GM18909 (cell line): ENCODE data around the gene OR10AD1.
"Not testable (repeated sequence)": the region's sequence is repeated elsewhere in the genome, so short reads cannot be mapped to it uniquely, and the experiment has no call there.

Experiments
- ATAC-seq: cut with Tn5 transposase; IDR thresholded peaks from one replicate; pipeline ENCODE4 v1.9.1; 2021; ENCODE audit warnings: mild to moderate bottlenecking; ENCODE audit not compliant: unreplicated experiment, poor library complexity

OR10AD1 gene, protein sequence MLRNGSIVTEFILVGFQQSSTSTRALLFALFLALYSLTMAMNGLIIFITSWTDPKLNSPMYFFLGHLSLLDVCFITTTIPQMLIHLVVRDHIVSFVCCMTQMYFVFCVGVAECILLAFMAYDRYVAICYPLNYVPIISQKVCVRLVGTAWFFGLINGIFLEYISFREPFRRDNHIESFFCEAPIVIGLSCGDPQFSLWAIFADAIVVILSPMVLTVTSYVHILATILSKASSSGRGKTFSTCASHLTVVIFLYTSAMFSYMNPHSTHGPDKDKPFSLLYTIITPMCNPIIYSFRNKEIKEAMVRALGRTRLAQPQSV

DNA sequence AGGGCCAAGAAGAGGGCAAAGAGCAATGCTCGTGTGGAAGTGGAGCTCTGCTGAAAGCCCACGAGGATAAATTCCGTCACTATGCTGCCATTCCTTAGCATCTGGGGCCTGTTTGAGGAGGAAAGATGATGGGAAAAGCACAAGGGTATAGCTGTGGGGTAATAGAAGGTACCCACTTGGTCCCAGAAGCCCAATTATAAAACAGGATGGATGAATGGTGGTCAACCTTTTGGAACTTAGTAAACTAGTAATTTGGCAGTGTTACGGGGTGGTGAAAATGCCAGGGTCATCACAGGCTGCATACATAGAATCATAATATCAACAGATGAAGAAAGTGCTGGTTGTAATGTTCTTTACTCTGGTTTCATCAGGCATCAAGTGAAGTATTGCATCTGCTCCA is at the start of gene OR10AD1:
Gene OR10AD1 (minus strand): TSS at position 101 of the 400 bp plus-strand sequence. CDS start 0 bp downstream, at position 101.
- no peak for ATAC-seq

DNA sequence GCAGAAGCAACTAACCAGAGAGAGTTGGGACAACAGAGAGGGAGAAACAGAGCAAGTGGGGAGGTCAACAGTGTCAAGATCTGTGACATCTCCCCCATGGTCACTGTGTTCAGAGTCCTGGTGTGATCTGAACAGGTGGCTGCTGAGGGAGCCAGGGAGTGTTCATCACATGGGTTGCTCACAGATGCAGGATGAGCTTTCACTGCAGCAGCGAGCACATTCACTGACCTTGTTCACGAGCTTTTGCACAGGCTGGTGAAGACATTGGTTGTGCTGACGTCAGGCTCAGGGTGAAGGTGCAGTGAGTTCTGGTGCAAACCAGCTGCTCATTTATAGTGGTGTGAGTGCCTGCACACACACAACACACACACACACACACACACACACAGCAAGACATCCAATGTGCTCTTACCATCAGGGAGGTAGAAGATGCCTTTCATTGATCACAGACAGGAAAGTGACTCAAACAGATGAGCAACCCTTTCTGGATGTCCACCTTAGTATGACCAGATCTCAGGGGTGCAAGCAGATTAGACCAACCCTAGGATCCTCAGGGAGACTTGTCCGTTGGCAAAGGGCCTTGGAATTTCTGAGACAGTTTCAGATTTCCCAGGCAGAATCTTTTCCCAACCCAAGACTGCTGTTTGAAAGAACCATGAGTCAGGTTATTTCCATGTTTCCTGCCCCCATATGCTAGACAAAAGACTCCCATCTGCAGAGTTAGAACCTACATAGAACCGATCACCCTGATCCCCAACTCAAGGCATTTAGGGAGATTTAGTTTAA is 44.3 kb upstream of the OR10AD1 start:
- no peak for ATAC-seq

DNA sequence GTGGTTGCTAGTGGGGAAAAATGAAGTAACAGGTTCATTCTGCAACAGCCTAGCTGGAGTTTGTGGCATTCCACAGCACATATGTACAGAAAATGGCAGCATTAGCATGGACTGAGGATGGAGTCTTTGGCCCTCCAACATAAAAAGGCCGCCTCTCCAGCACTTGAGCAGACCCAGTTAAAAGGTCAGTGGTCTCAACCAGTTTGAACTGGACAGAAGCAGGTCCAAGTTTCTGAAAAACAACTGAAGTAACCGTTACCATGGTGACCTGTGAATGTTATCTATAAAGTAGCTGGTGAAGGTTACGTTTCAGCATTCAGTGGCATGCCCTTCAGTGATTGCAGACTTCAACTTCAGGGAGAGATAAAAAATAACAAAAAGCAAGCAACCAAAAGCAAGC is 34.1 kb upstream of the OR10AD1 start:
- ATAC-seq, result no peak

DNA sequence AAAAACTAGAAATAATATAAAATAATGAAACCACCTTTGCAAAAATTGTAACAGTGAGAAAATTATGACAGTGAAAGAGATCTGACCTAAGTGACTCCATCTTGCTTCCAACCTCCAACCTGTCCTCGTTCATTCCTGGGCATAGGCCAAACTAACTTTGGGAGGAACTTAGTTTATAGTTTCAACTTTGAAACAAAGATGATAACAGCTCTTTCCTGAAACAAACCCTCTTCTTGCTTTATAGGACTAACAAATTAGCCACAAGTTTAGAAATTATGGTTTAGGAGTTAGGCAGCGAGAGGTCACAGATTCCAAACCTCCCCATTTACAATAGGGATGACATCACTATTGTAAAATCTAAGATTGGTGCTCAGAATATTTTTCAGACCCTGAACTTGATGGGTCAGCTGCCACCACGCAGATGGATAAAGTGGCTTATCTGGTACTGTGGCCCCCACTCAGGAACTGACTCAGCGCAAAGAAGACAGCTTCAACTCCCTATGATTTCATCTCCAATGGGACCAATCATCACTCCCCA is 32.8 kb upstream of the OR10AD1 start:
- ATAC-seq, result no peak

DNA sequence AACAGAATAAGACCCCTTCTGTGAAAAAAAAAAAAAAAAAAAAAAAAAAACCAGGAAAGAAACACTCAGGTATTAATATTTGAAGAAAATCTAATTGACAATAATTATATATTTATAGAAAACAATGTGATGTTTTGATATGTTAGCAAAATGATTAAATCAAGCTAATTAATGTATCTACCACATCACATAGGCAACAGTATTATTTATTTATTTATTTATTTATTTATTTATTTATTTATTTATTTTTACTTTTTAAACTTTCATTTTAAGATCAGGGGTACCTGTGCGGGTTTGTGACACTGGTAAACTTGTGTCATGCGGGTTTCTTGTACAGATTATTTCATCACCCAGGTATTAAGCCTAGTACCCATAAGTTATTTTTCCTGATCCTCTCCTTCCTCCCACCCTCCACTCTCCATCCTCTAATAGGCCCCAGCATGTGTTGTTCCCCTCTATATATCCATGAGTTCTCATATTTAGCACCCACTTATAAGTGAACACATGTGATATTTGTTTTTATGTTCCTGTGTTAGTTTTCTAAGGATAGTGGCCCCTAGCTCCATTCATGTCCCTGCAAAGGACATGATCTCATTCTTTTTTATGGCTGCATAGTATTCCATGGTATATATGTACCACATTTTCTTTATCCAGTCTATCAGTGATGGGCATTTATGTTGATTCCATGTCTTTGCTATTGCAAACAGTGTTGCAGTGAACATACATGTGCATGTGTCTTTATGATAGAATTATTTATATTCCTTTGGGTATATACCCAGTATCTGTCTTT is 28.3 kb upstream of the OR10AD1 start:
- ATAC-seq, result not testable (repeated sequence)

DNA sequence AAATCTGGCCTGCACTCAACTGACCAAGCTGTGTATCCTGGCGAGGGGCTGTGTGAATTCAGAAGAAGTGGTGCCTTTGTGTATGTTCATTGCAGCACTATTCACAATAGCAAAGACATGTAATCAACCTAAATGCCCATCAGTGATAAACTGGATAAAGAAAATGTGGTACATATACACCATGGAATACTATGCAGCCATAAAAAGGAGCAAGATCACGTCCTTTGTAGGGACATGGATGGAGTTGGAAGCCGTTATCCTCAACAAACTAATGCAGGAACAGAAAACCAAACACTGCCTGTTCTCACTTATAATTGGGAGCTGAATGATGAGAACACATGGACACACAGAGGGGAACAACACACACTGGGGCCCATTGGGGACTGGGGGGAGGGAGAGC is 21.4 kb upstream of the OR10AD1 start:
- ATAC-seq, result not testable (repeated sequence)

DNA sequence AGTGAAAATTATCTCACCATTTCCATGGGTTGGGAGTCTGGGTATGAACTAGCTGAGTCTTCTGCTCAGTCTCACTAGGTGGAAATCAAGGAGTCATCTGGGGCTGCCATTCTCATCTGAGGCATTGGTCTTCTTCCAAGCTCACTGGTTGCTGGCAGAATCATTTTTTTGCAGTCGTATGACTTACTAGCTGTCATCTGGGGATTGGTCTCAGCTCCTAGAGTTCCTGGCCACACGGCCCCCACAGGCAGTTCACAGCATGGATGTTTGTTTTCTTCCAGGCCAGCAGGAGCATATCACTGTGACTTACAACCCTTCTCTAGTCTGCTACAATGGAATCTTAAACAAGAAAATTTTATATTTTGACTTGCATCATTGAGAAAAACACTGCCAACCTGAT is 18.6 kb upstream of the OR10AD1 start:
- no peak for ATAC-seq

DNA sequence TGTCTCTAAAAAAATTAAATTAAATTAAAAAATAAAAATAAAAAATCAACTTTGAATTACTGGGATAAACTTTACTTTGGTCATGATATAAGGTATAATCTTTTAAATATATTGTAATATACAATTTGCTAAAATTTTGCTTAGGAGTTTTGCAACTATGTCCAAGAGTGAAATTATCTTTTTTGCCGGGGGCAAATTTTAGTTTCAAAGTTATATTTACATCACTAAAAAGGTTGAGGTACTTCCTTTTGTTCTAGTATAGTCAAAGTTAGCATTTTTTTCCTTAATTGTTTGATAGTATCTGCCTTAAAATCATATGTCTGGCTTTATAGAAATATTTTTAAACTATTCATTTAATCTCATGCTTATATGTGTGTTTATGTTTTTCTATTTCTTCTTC is 17.6 kb upstream of the OR10AD1 start:
- ATAC-seq, result no peak

DNA sequence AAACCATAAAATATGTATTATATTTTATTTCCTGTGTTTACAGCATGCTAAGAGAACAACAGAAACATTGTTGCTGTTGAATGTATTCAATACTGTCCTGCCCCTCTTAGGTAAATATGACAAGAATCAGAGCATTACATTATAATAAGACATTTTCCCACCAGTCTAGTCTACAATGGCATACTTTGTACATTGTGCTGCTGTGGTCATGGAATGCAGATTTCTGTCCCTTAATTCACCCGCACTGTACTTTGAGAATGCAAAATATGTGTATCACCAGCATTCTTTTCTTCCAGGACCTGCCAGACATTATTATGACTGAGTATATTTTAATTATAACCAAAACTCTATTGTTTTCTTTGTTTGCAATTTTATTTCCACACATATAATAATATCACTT is 16.5 kb upstream of the OR10AD1 start:
- no peak for ATAC-seq

DNA sequence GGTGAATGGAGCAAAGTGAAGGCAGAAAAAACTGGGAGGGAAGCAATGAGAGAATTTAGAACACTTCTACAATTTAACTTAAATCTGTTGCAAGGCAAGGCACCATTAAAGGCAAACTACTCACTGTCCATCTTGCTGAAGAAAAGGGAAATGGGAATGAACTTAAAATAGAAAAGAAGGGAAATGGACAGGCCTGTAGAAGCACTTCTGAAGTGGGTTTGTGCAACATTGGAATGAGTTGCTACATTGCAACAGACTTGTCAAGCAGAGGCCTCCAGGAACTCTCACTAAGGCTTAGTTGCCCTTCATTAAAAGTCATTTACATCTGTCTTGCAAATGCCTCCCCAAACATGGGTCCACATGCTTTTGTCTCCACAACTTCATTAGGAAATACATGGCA is 13.7 kb upstream of the OR10AD1 start:
- no peak for ATAC-seq

DNA sequence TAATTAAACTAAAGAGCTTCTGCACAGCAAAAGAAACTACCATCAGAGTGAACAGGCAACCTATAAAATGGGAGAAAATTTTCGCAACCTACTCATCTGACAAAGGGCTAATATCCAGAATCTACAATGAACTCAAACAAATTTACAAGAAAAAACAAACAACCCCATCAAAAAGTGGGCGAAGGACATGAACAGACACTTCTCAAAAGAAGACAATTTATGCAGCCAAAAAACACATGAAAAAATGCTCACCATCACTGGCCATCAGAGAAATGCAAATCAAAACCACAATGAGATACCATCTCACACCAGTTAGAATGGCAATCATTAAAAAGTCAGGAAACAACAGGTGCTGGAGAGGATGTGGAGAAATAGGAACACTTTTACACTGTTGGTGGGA is 6.4 kb upstream of the OR10AD1 start:
- not testable (repeated sequence) for ATAC-seq

DNA sequence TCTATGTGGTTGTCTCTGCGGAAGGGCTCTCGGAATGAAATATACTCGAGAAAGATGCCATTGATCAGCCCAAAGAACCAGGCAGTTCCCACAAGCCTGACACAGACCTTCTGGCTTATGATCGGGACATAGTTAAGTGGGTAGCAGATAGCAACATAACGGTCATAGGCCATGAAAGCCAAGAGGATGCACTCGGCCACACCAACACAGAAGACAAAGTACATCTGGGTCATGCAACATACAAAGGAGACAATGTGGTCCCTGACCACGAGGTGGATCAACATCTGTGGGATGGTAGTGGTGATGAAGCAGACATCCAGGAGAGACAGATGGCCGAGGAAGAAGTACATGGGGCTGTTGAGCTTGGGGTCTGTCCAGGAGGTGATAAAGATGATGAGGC is 326 bp downstream of the OR10AD1 start:
- ATAC-seq, result no peak

DNA sequence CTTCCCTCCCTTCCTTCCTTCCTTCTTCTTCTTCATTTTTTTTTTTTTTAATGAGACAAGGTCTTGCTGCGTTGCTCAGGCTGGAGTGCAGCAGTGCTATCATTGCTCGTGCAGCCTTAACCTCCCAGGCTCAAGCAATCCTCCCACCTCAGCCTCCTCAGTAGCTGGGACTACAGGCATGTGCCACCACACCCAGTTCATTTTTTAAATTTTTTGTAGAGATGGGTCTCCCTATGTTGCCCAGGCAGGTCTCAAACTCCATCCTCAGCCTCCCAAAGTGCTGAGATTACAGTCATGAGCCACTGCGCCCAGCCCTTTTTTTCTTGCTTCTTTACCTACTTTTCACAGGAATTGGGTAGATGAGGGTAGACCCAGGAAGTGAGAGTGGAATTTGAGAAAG is 1.6 kb downstream of the OR10AD1 start:
- ATAC-seq, result no peak

DNA sequence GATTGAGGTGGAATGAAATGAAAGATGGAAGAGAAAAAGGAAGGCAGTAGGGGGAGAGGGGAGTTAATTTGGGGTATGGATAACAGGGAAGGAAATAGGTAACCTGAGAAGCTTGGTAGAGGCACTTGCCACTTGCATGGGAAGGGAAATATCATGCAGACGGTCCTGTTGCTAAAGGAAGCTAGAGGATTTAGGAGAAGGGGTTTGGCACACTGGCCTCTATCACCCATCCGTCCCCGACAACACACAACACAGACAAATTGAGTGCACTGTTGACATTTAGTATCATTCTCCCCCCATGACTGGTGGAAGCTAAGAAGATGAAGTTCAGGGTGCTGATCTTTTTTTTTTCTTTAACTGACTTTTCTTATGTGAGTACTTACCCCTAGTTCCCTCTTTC is 2.0 kb downstream of the OR10AD1 start:
- no peak for ATAC-seq

DNA sequence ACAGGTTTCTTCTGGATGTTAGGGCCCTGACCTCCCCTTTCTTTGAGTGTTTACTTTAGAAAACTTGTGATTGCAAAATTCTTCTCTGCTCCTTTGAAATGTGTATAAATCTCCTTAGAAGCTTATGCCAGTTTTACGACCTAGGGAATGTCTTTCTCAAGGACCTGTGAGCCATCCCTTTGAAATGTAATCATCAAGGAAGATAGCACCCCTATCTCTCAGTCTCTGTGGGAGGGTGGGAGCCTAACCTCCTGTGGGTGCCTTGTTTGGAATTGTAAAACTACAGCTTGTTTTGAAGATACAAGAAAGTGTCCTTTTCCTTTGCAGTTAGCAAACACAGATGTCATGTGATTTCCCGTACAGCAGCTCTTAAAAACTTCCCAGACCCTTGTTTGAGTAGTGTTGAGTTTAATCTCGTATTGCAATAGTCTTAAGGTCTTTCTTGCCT is 3.3 kb downstream of the OR10AD1 start:
- no peak for ATAC-seq

DNA sequence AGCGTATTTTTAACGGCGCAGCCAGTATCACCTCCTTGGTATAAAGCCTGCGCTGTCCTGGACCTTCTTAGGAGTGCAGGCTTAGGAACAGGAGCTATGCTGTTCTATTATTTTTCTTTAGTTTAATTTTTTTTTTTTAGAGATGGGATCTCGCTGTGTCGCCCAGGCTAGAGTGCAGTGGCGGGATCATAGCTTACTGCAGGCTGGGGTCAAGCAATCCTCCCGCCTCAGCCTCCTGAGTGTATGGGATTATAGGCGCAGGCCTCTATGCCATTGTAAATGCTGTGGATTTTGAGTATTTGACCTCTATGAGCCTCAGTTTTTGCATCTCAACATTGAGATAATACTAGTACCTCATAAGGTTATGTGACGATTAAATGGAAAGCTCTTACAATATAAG is 4.1 kb downstream of the OR10AD1 start:
- ATAC-seq, result no peak

DNA sequence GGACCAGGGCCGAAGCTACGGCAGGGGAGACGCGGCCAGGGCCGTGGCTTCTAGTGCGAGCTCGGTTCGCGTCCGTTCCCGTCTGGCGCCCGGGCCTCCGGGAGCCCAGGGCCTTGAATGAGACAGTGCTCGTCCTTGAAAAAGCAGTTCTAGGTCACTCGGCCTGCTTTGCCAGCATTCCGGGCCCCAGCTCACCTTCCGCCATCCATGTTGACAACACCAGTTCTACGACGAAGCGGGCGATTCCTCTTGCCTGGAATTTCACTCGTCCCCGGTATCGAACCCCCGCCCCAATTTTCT is 4.5 kb downstream of the OR10AD1 start:
- ATAC-seq, result peak; percentile 12

DNA sequence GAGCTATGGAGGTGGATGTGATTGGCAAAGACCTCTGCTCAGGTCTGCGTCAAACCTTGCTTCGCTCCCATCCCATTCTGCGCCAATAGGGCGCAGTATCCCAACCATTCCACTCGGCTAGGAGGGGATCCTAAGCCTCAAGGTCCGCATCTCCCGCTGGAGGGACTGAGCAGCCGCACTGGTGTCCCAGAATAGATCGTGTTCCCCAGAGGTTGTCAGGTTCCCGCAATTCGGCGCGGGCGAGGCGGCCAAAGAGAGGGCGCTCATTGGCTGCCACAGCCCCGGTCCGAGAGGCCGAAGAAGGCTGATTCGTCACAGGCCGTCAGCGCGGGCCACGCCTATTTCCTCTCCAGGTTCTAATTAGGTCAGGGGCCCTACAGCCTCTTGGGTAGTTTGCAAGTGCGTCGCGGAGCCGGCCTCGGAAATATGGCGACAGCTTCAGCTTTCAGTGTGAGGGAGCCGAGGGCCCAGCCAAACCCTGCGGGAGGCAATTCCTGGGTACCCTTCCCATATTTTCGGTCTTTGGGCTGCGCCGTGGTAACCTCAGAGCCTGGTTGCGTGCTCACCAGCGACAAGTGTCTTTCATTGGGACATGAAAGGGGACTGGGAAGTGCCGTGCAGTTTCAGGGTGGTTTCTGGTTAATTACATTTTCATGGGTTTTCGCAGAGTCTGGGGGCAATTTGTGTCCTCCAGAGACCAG is 5.0 kb downstream of the OR10AD1 start:
- peak; percentile 100 for ATAC-seq

DNA sequence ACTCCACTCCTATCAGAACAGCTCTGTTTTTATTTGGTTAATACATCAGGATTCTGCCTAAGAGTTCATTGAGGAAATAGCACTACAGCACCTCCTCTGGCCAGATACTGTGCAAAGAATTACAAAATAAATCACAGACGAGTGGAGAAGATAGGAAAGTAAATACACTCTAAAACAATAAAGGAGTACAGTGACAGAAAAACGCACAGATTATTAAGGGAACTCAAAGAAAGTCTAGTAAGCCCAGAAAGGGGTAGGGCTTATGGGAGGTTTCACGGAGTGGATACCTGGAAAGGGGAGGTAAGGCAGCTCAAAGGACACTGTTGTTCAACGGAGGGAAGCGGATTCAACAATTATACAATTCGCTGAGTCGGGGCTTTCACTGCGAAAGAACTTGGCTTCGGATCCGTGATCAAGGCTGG is 5.5 kb downstream of the OR10AD1 start:
- ATAC-seq, result peak; percentile 24

DNA sequence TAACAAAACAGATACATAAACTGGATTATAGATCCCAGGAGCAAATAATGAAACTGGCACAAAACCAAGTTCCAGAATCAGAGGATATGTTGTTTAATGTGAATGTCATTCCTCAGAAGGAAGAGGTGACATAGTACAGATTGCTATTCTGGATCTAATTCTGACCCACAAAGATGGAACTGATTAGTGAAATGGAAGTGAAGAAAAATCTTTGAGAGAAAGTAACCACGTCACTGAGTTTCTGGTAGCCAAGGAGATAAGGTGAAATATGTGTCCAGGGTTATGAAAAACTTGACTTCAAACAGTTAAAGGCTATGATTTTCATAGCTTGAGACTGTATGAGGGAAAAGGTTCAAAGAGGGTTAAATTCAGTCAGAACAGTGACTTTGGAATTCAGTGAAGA is 8.3 kb downstream of the OR10AD1 start:
- ATAC-seq, result no peak
